Endothelial cell (in vitro differentiated cells): ENCODE results near the gene ITLN2. TPM values are rescaled to one million over a fixed set of nuclear protein-coding genes. Genes with fewer than 3 reads are reported as not detected.
A peak's percentile ranks its signal among the peaks of the same experiment; 100 is the strongest.
"Not testable (repeated sequence)": the region's sequence is repeated elsewhere in the genome, so short reads cannot be mapped to it uniquely, and the experiment has no call there.

ENCODE experiments used
- DNase-seq: peaks from one replicate; pipeline ENCODE4 v3.0.0; 2021; ENCODE audit warnings: low spot score
- H3K27ac Mint-ChIP-seq: one replicate; pipeline ENCODE4 v1.8.0; 2021; ENCODE audit warnings: mixed read lengths, inconsistent platforms; ENCODE audit not compliant: unreplicated experiment
- H3K27me3 Mint-ChIP-seq: one replicate; pipeline ENCODE4 v1.8.0; 2021; ENCODE audit warnings: mild to moderate bottlenecking, moderate library complexity, mixed read lengths, inconsistent platforms; ENCODE audit not compliant: unreplicated experiment
- H3K36me3 Mint-ChIP-seq: one replicate; pipeline ENCODE4 v1.8.0; 2021; ENCODE audit warnings: mild to moderate bottlenecking, low read depth, mixed read lengths, inconsistent platforms; ENCODE audit not compliant: unreplicated experiment
- H3K4me1 Mint-ChIP-seq: one replicate; pipeline ENCODE4 v1.8.0; 2021; ENCODE audit warnings: mild to moderate bottlenecking, mixed read lengths, inconsistent platforms; ENCODE audit not compliant: unreplicated experiment
- H3K4me3 Mint-ChIP-seq: one replicate; pipeline ENCODE4 v1.8.0; 2021; ENCODE audit warnings: mild to moderate bottlenecking, mixed read lengths, inconsistent platforms; ENCODE audit not compliant: unreplicated experiment
- H3K9me3 Mint-ChIP-seq: one replicate; pipeline ENCODE4 v1.8.0; 2021; ENCODE audit warnings: mixed read lengths, inconsistent platforms; ENCODE audit not compliant: unreplicated experiment
- CTCF ChIP-seq: fragments of 200-600 bp; sonication (generic); IDR thresholded peaks from one replicate; pipeline ENCODE4 v1.5.0; 2021; ENCODE audit warnings: antibody characterized with exemption; ENCODE audit not compliant: unreplicated experiment
- total RNA-seq: library from RNA; stranded (reverse); fragmentation: NEBNext Ultra II Directional; extraction: Animal tissue kit (Norgen Biotek cat#: 25700); gene quantifications from one replicate; pipeline ENCODE4 v1.2.1, GENCODE V29; 2021; ENCODE audit not compliant: unreplicated experiment

The ITLN2 gene
- total RNA-seq, 1 donor from 2014 or later = 118 TPM

GRCh38 chr1:160997323-160998038, 42.9 kb upstream of the ITLN2 start:
- Mint-ChIP-seq H3K4me1 (peaks cover 60% of the 10 kb centered on the region), H3K9me3 (no peaks in the 10 kb centered on the region), H3K36me3 (peaks cover 58% of the 10 kb centered on the region), H3K27me3 (peaks cover 16% of the 10 kb centered on the region), H3K27ac (peak overlapping the region; percentile 99), H3K4me3 (peak overlapping the region; percentile 40)
- peak; percentile 71 for DNase-seq
- TF ChIP-seq CTCF = peak; percentile 63

GRCh38 chr1:160996178-160996577, 41.6 kb upstream of the ITLN2 start:
- TF ChIP-seq CTCF = no peak
- H3K9me3 Mint-ChIP-seq = no peaks in the 10 kb centered on the region
- H3K4me3 Mint-ChIP-seq = peak overlapping the region; percentile 23
- peaks cover 54% of the 10 kb centered on the region for H3K36me3 Mint-ChIP-seq
- peak overlapping the region; percentile 62 for H3K27ac Mint-ChIP-seq
- H3K4me1 Mint-ChIP-seq = peaks cover 53% of the 10 kb centered on the region
- H3K27me3 Mint-ChIP-seq = peaks cover 16% of the 10 kb centered on the region
- no peak for DNase-seq

GRCh38 chr1:160993544-160994193, 39.1 kb upstream of the ITLN2 start:
- Mint-ChIP-seq H3K27me3 (peaks cover 15% of the 10 kb centered on the region), H3K9me3 (no peaks in the 10 kb centered on the region), H3K4me3 (no peak overlapping the region), H3K27ac (no peak overlapping the region), H3K4me1 (peaks cover 32% of the 10 kb centered on the region), H3K36me3 (peaks cover 34% of the 10 kb centered on the region)
- no peak for DNase-seq
- TF ChIP-seq CTCF = no peak

- not testable (repeated sequence) for H3K9me3 Mint-ChIP-seq, H3K27me3 Mint-ChIP-seq, H3K27ac Mint-ChIP-seq, H3K4me3 Mint-ChIP-seq, DNase-seq
- Mint-ChIP-seq H3K36me3 (peaks cover 19% of the 10 kb centered on the region), H3K4me1 (peaks cover 27% of the 10 kb centered on the region)
These were observed 37.4 kb upstream of the ITLN2 start for GRCh38 chr1:160992036-160992435.

GRCh38 chr1:160987359-160988050, 32.9 kb upstream of the ITLN2 start:
- DNase-seq = no peak
- peaks cover 4% of the 10 kb centered on the region for H3K27me3 Mint-ChIP-seq
- H3K9me3 Mint-ChIP-seq = no peaks in the 10 kb centered on the region
- H3K27ac Mint-ChIP-seq = no peak overlapping the region
- TF ChIP-seq CTCF = no peak
- H3K4me3 Mint-ChIP-seq = no peak overlapping the region
- peaks cover 9% of the 10 kb centered on the region for H3K36me3 Mint-ChIP-seq
- H3K4me1 Mint-ChIP-seq = peaks cover 23% of the 10 kb centered on the region
